Peyer's patch (tissue), 4 donors: ENCODE data around the gene ZMIZ2.

Experiments used
- CTCF ChIP-seq, 6 experiments: fragments of 450-650 bp in 4 of 6; fragments of 200-600 bp in 2 of 6; sonication (generic) in 1 of 6; IDR thresholded peaks; one replicate each; pipeline ENCODE4 v1.5.1; 2017 to 2019; ENCODE audit warnings: antibody characterized with exemption in 6 of 6, mild to moderate bottlenecking in 3 of 6, moderate library complexity in 1 of 6
- POLR2A ChIP-seq, 2 donors: fragments of 450-650 bp; IDR thresholded peaks; one replicate each; pipeline ENCODE4 v1.5.1; 2017; ENCODE audit warnings: antibody characterized with exemption in 2 of 2, mild to moderate bottlenecking in 2 of 2, moderate library complexity in 2 of 2

- TF ChIP-seq CTCF (IDR thresholded peaks at IDR 0.05) (no peak), POLR2A (IDR thresholded peaks at IDR 0.05) (no peak)
Observed at GRCh38 chr7:44761207-44762161, 12.8 kb downstream of the ZMIZ2 start.
